ENCODE measurements around the gene RAB3GAP1.

Gene RAB3GAP1

GRCh38 chr2:135151615-135152014 is 99.5 kb downstream of the RAB3GAP1 start:
- H3K79me1 ChIP-seq (ENCODE audit: low read length) = no peaks in the 10 kb centered on the region
- no peak overlapping the region for H2AK5ac ChIP-seq (ENCODE audit: low read length)
- H3K79me2 ChIP-seq (ENCODE audit: control insufficient read depth, insufficient read depth, low read length) = no peaks in the 10 kb centered on the region
- peak; percentile 21 for DNase-seq
- no peak overlapping the region for H4K5ac ChIP-seq (ENCODE audit: low read length)
- H4K8ac ChIP-seq (ENCODE audit: low read depth, low read length) = no peak overlapping the region
- H3K36me3 ChIP-seq (ENCODE audit: control insufficient read depth, insufficient read depth, low read length) = peaks cover 2% of the 10 kb centered on the region
- H3K4me3 ChIP-seq (ENCODE audit: low read length) = no peak overlapping the region
- no peak overlapping the region for H3K18ac ChIP-seq (ENCODE audit: low read length)
- no peak overlapping the region for H2BK5ac ChIP-seq (ENCODE audit: low read length)
- H3K4me1 ChIP-seq (ENCODE audit: control insufficient read depth, low read depth, low read length) = no peaks in the 10 kb centered on the region
- no peak overlapping the region for H2BK15ac ChIP-seq (replicated peaks; ENCODE audit: low read depth)
- no peak overlapping the region for H3K56ac ChIP-seq (ENCODE audit: low read length)
- H3K23ac ChIP-seq (ENCODE audit: low read length) = no peak overlapping the region
- no peak overlapping the region for H3K9ac ChIP-seq (ENCODE audit: low read length)
- H3K27ac ChIP-seq (ENCODE audit: low read depth, low read length) = no peak overlapping the region
- no peaks in the 10 kb centered on the region for H3K27me3 ChIP-seq (ENCODE audit: insufficient read depth, low read length, poor library complexity)
- H3K4ac ChIP-seq (ENCODE audit: low read depth, low read length) = no peak overlapping the region
- H2BK120ac ChIP-seq (ENCODE audit: low read depth, low read length) = no peak overlapping the region
- WGBS (ENCODE audit: extremely low coverage, insufficient coverage, low lambda C conversion rate) = no CpG with 5 or more reads among the region's 3 CpGs
- no peak overlapping the region for H3K4me2 ChIP-seq (ENCODE audit: low read length)

- H3K27me3 ChIP-seq (ENCODE audit: insufficient read depth, low read length, poor library complexity) = no peaks in the 10 kb centered on the region
- H3K79me1 ChIP-seq (ENCODE audit: low read length) = no peaks in the 10 kb centered on the region
- no peak overlapping the region for H3K23ac ChIP-seq (ENCODE audit: low read length)
- no peak overlapping the region for H3K56ac ChIP-seq (ENCODE audit: low read length)
- H3K18ac ChIP-seq (ENCODE audit: low read length) = no peak overlapping the region
- no peak overlapping the region for H2BK15ac ChIP-seq (replicated peaks; ENCODE audit: low read depth)
- no peak overlapping the region for H2BK120ac ChIP-seq (ENCODE audit: low read depth, low read length)
- H3K79me2 ChIP-seq (ENCODE audit: control insufficient read depth, insufficient read depth, low read length) = no peaks in the 10 kb centered on the region
- H3K27ac ChIP-seq (ENCODE audit: low read depth, low read length) = no peak overlapping the region
- H3K4me2 ChIP-seq (ENCODE audit: low read length) = no peak overlapping the region
- H3K36me3 ChIP-seq (ENCODE audit: control insufficient read depth, insufficient read depth, low read length) = peaks cover 2% of the 10 kb centered on the region
- no peak overlapping the region for H3K4me3 ChIP-seq (ENCODE audit: low read length)
- H3K4ac ChIP-seq (ENCODE audit: low read depth, low read length) = no peak overlapping the region
- no peak overlapping the region for H3K9ac ChIP-seq (ENCODE audit: low read length)
- H2BK5ac ChIP-seq (ENCODE audit: low read length) = no peak overlapping the region
- no peak overlapping the region for H4K8ac ChIP-seq (ENCODE audit: low read depth, low read length)
- no peaks in the 10 kb centered on the region for H3K4me1 ChIP-seq (ENCODE audit: control insufficient read depth, low read depth, low read length)
- no peak overlapping the region for H4K5ac ChIP-seq (ENCODE audit: low read length)
- H2AK5ac ChIP-seq (ENCODE audit: low read length) = no peak overlapping the region
- no peak for DNase-seq
- WGBS (ENCODE audit: extremely low coverage, insufficient coverage, low lambda C conversion rate) = no CpG with 5 or more reads among the region's 1 CpG
Observed at GRCh38 chr2:135152361-135152760, 100.3 kb downstream of the RAB3GAP1 start.

GRCh38 chr2:135154962-135155361 is 102.9 kb downstream of the RAB3GAP1 start:
- Histone ChIP-seq H2BK15ac (replicated peaks; ENCODE audit: low read depth) (no peak overlapping the region), H3K36me3 (ENCODE audit: control insufficient read depth, insufficient read depth, low read length) (peaks cover 4% of the 10 kb centered on the region), H3K56ac (ENCODE audit: low read length) (no peak overlapping the region), H2BK120ac (ENCODE audit: low read depth, low read length) (no peak overlapping the region), H3K4me3 (ENCODE audit: low read length) (no peak overlapping the region), H3K4me2 (ENCODE audit: low read length) (no peak overlapping the region), H3K9ac (ENCODE audit: low read length) (no peak overlapping the region), H2AK5ac (ENCODE audit: low read length) (no peak overlapping the region), H2BK5ac (ENCODE audit: low read length) (no peak overlapping the region), H3K79me2 (ENCODE audit: control insufficient read depth, insufficient read depth, low read length) (no peaks in the 10 kb centered on the region), H4K8ac (ENCODE audit: low read depth, low read length) (no peak overlapping the region), H3K4ac (ENCODE audit: low read depth, low read length) (no peak overlapping the region), H4K5ac (ENCODE audit: low read length) (no peak overlapping the region), H3K23ac (ENCODE audit: low read length) (no peak overlapping the region), H3K27ac (ENCODE audit: low read depth, low read length) (no peak overlapping the region), H3K27me3 (ENCODE audit: insufficient read depth, low read length, poor library complexity) (no peaks in the 10 kb centered on the region), H3K18ac (ENCODE audit: low read length) (no peak overlapping the region), H3K4me1 (ENCODE audit: control insufficient read depth, low read depth, low read length) (no peaks in the 10 kb centered on the region), H3K79me1 (ENCODE audit: low read length) (no peaks in the 10 kb centered on the region)
- DNase-seq = no peak

GRCh38 chr2:135157856-135158255 is 105.8 kb downstream of the RAB3GAP1 start:
- Histone ChIP-seq H3K18ac (ENCODE audit: low read length) (no peak overlapping the region), H3K36me3 (ENCODE audit: control insufficient read depth, insufficient read depth, low read length) (peaks cover 4% of the 10 kb centered on the region), H3K4me2 (ENCODE audit: low read length) (no peak overlapping the region), H3K4me1 (ENCODE audit: control insufficient read depth, low read depth, low read length) (no peaks in the 10 kb centered on the region), H3K79me1 (ENCODE audit: low read length) (no peaks in the 10 kb centered on the region), H3K79me2 (ENCODE audit: control insufficient read depth, insufficient read depth, low read length) (no peaks in the 10 kb centered on the region), H3K27ac (ENCODE audit: low read depth, low read length) (no peak overlapping the region), H3K56ac (ENCODE audit: low read length) (no peak overlapping the region), H4K5ac (ENCODE audit: low read length) (no peak overlapping the region), H3K23ac (ENCODE audit: low read length) (no peak overlapping the region), H3K9ac (ENCODE audit: low read length) (no peak overlapping the region), H2BK5ac (ENCODE audit: low read length) (no peak overlapping the region), H3K27me3 (ENCODE audit: insufficient read depth, low read length, poor library complexity) (no peaks in the 10 kb centered on the region), H2AK5ac (ENCODE audit: low read length) (no peak overlapping the region), H3K4me3 (ENCODE audit: low read length) (no peak overlapping the region), H4K8ac (ENCODE audit: low read depth, low read length) (no peak overlapping the region), H2BK15ac (replicated peaks; ENCODE audit: low read depth) (no peak overlapping the region), H2BK120ac (ENCODE audit: low read depth, low read length) (no peak overlapping the region), H3K4ac (ENCODE audit: low read depth, low read length) (no peak overlapping the region)
- 100% methylated on average over 1 of the region's 3 CpGs for WGBS (ENCODE audit: extremely low coverage, insufficient coverage, low lambda C conversion rate)
- no peak for DNase-seq

- H3K79me1 ChIP-seq (ENCODE audit: low read length) = no peaks in the 10 kb centered on the region
- H3K9ac ChIP-seq (ENCODE audit: low read length) = no peak overlapping the region
- H3K4ac ChIP-seq (ENCODE audit: low read depth, low read length) = no peak overlapping the region
- no peak overlapping the region for H2BK120ac ChIP-seq (ENCODE audit: low read depth, low read length)
- no peaks in the 10 kb centered on the region for H3K4me1 ChIP-seq (ENCODE audit: control insufficient read depth, low read depth, low read length)
- H3K36me3 ChIP-seq (ENCODE audit: control insufficient read depth, insufficient read depth, low read length) = peaks cover 4% of the 10 kb centered on the region
- no peak overlapping the region for H2AK5ac ChIP-seq (ENCODE audit: low read length)
- no peak overlapping the region for H2BK5ac ChIP-seq (ENCODE audit: low read length)
- no peak overlapping the region for H3K4me3 ChIP-seq (ENCODE audit: low read length)
- DNase-seq = no peak
- H3K79me2 ChIP-seq (ENCODE audit: control insufficient read depth, insufficient read depth, low read length) = no peaks in the 10 kb centered on the region
- no CpG with 5 or more reads among the region's 2 CpGs for WGBS (ENCODE audit: extremely low coverage, insufficient coverage, low lambda C conversion rate)
- no peak overlapping the region for H3K4me2 ChIP-seq (ENCODE audit: low read length)
- H3K27me3 ChIP-seq (ENCODE audit: insufficient read depth, low read length, poor library complexity) = no peaks in the 10 kb centered on the region
- no peak overlapping the region for H3K18ac ChIP-seq (ENCODE audit: low read length)
- H4K5ac ChIP-seq (ENCODE audit: low read length) = no peak overlapping the region
- no peak overlapping the region for H3K23ac ChIP-seq (ENCODE audit: low read length)
- H2BK15ac ChIP-seq (replicated peaks; ENCODE audit: low read depth) = no peak overlapping the region
- H4K8ac ChIP-seq (ENCODE audit: low read depth, low read length) = no peak overlapping the region
- no peak overlapping the region for H3K27ac ChIP-seq (ENCODE audit: low read depth, low read length)
- no peak overlapping the region for H3K56ac ChIP-seq (ENCODE audit: low read length)
Observed at GRCh38 chr2:135159191-135159590, 107.1 kb downstream of the RAB3GAP1 start.

GRCh38 chr2:135162377-135162776 is 110.3 kb downstream of the RAB3GAP1 start:
- DNase-seq = no peak
- H3K23ac ChIP-seq (ENCODE audit: low read length) = no peak overlapping the region

More at GRCh38 chr2:135162377-135162776, 110.3 kb downstream of the RAB3GAP1 start:
- Histone ChIP-seq H3K79me1 (ENCODE audit: low read length) (no peaks in the 10 kb centered on the region), H3K27ac (ENCODE audit: low read depth, low read length) (no peak overlapping the region), H3K79me2 (ENCODE audit: control insufficient read depth, insufficient read depth, low read length) (no peaks in the 10 kb centered on the region), H2BK5ac (ENCODE audit: low read length) (no peak overlapping the region), H4K5ac (ENCODE audit: low read length) (no peak overlapping the region), H3K36me3 (ENCODE audit: control insufficient read depth, insufficient read depth, low read length) (peaks cover 1% of the 10 kb centered on the region), H2AK5ac (ENCODE audit: low read length) (no peak overlapping the region), H4K8ac (ENCODE audit: low read depth, low read length) (no peak overlapping the region), H3K4me2 (ENCODE audit: low read length) (no peak overlapping the region), H3K18ac (ENCODE audit: low read length) (no peak overlapping the region), H3K9ac (ENCODE audit: low read length) (no peak overlapping the region), H2BK15ac (replicated peaks; ENCODE audit: low read depth) (no peak overlapping the region), H3K4ac (ENCODE audit: low read depth, low read length) (no peak overlapping the region), H2BK120ac (ENCODE audit: low read depth, low read length) (no peak overlapping the region), H3K27me3 (ENCODE audit: insufficient read depth, low read length, poor library complexity) (no peaks in the 10 kb centered on the region), H3K4me3 (ENCODE audit: low read length) (no peak overlapping the region), H3K56ac (ENCODE audit: low read length) (no peak overlapping the region), H3K4me1 (ENCODE audit: control insufficient read depth, low read depth, low read length) (no peaks in the 10 kb centered on the region)
- WGBS (ENCODE audit: extremely low coverage, insufficient coverage, low lambda C conversion rate) = no CpG with 5 or more reads among the region's 5 CpGs
